Liver (tissue), 9 donors: ENCODE results near the gene ANKS3. TPM values are rescaled to one million over a fixed set of nuclear protein-coding genes. Genes with fewer than 3 reads are reported as not detected.

Experiments
- DNase-seq: peaks from one replicate; pipeline ENCODE4 v3.0.0-alpha.2; 2017; ENCODE audit warnings: low spot score
- H3K27ac ChIP-seq, 2 donors: one replicate each; pipeline ENCODE4 v1.7.0; 2013; ENCODE audit warnings: inconsistent platforms in 2 of 2, low read length in 2 of 2, control low read depth in 1 of 2, low read depth in 1 of 2, mild to moderate bottlenecking in 1 of 2
- H3K27me3 ChIP-seq, 4 donors: one replicate each; pipeline versions ENCODE4 v1.6.1 to v1.7.0; 2013; ENCODE audit warnings: low read length in 3 of 4, inconsistent platforms in 1 of 4, mild to moderate bottlenecking in 1 of 4, moderate library complexity in 1 of 4; ENCODE audit not compliant: control insufficient read depth in 4 of 4, insufficient read depth in 4 of 4
- H3K36me3 ChIP-seq, 4 donors: one replicate each; pipeline versions ENCODE4 v1.6.1 to v1.7.0; 2013; ENCODE audit warnings: low read length in 3 of 4, mild to moderate bottlenecking in 3 of 4, low read depth in 1 of 4, moderate library complexity in 1 of 4; ENCODE audit not compliant: control insufficient read depth in 4 of 4, insufficient read depth in 3 of 4
- H3K4me1 ChIP-seq, 4 donors: one replicate each; pipeline versions ENCODE4 v1.6.1 to v1.7.0; 2013; ENCODE audit warnings: low read length in 3 of 4, mild to moderate bottlenecking in 3 of 4, moderate library complexity in 1 of 4; ENCODE audit not compliant: control insufficient read depth in 4 of 4, insufficient read depth in 4 of 4
- H3K4me3 ChIP-seq, 3 donors: one replicate each; pipeline versions ENCODE4 v1.6.1 to v1.7.0; 2013; ENCODE audit warnings: low read length in 3 of 3, control low read depth in 1 of 3, low read depth in 1 of 3, mild to moderate bottlenecking in 1 of 3
- H3K9ac ChIP-seq, 2 donors: one replicate each; pipeline ENCODE4 v1.7.0; 2013; ENCODE audit warnings: low read length in 2 of 2, mild to moderate bottlenecking in 2 of 2, moderate library complexity in 2 of 2, control low read depth in 1 of 2, low read depth in 1 of 2
- H3K9me3 ChIP-seq, 4 donors: one replicate each; pipeline versions ENCODE4 v1.6.1 to v1.7.0; 2013; ENCODE audit warnings: low read length in 3 of 4; ENCODE audit not compliant: control insufficient read depth in 4 of 4
- ATF3 ChIP-seq: IDR thresholded peaks from 2 replicates; pipeline ENCODE4 v1.6.1; 2016; ENCODE audit warnings: antibody characterized with exemption
- CTCF ChIP-seq: fragments of 150-350 bp; IDR thresholded peaks from 2 replicates; pipeline ENCODE4 v1.5.1; 2017; ENCODE audit warnings: improper control_type of control experiment, low read depth, low read length; ENCODE audit not compliant: missing input control
- EGR1 ChIP-seq, 2 donors: IDR thresholded peaks; 2 replicates each; pipeline ENCODE4 v1.6.1; 2016 to 2018; ENCODE audit warnings: antibody characterized with exemption in 2 of 2, low read depth in 2 of 2
- FOXA1 ChIP-seq: IDR thresholded peaks from 2 replicates; pipeline ENCODE4 v1.6.1; 2016; ENCODE audit warnings: antibody characterized with exemption
- FOXA2 ChIP-seq: IDR thresholded peaks from 2 replicates; pipeline ENCODE4 v1.6.1; 2016; ENCODE audit warnings: antibody characterized with exemption
- GABPA ChIP-seq, 2 donors: IDR thresholded peaks in 1 of 2; conservative IDR thresholded peaks in 1 of 2; 2 replicates each; pipeline ENCODE4 v1.6.1; 2016; ENCODE audit warnings: antibody characterized with exemption in 2 of 2, mild to moderate bottlenecking in 1 of 2, moderate library complexity in 1 of 2
- HNF4A ChIP-seq, 2 donors: conservative IDR thresholded peaks; 2 replicates each; pipeline ENCODE4 v1.6.1; 2016; ENCODE audit warnings: antibody characterized with exemption in 2 of 2, mild to moderate bottlenecking in 2 of 2
- HNF4G ChIP-seq: IDR thresholded peaks from 2 replicates; pipeline ENCODE4 v1.6.1; 2016; ENCODE audit warnings: antibody characterized with exemption
- JUND ChIP-seq, 2 donors: IDR thresholded peaks; 2 replicates each; pipeline ENCODE4 v1.6.1; 2016; ENCODE audit warnings: antibody characterized with exemption in 2 of 2
- NR2F2 ChIP-seq: IDR thresholded peaks from 2 replicates; pipeline ENCODE4 v1.6.1; 2016; ENCODE audit warnings: antibody characterized with exemption
- RAD21 ChIP-seq, 2 donors: IDR thresholded peaks; 2 replicates each; pipeline ENCODE4 v1.6.1; 2016; ENCODE audit warnings: antibody characterized with exemption in 2 of 2, mild to moderate bottlenecking in 2 of 2
- REST ChIP-seq: IDR thresholded peaks from 2 replicates; pipeline ENCODE4 v1.6.1; 2016; ENCODE audit warnings: antibody characterized with exemption, mild to moderate bottlenecking
- RXRA ChIP-seq, 2 donors: IDR thresholded peaks; 2 replicates each; pipeline ENCODE4 v1.6.1; 2017 to 2018; ENCODE audit warnings: antibody characterized with exemption in 2 of 2, mild to moderate bottlenecking in 1 of 2
- TAF1 ChIP-seq: conservative IDR thresholded peaks from 2 replicates; pipeline ENCODE4 v1.6.1; 2016; ENCODE audit warnings: antibody characterized with exemption, mild to moderate bottlenecking
- YY1 ChIP-seq: IDR thresholded peaks from 2 replicates; pipeline ENCODE4 v1.6.1; 2016; ENCODE audit warnings: antibody characterized with exemption, mild to moderate bottlenecking
- ZBTB33 ChIP-seq: IDR thresholded peaks from 2 replicates; pipeline ENCODE4 v1.6.1; 2016; ENCODE audit warnings: antibody characterized with exemption
- WGBS: extraction: QIAGEN DNeasy Blood & Tissue Kit; methylation state at CpG from one replicate; pipeline ENCODE4 v1.1.7; 2013; 5-methylcytosine and 5-hydroxymethylcytosine counted together
- polyA plus RNA-seq, 2 donors: library from polyadenylated mRNA; stranded (reverse) in 1 of 2; unstranded in 1 of 2; fragments of 200-250 nt in 1 of 2; fragments of >200 nt in 1 of 2; fragmentation: Nextera tagmentation in 1 of 2; extraction: Ambion mirVana in 1 of 2; gene quantifications; one replicate each; pipeline versions ENCODE4 v1.2.1 to v1.2.3, GENCODE V29; 2013 to 2015
- total RNA-seq, 2 donors: library from RNA; depleted of rRNA; stranded (reverse); fragments of >200 nt; gene quantifications; one replicate each; pipeline ENCODE4 v1.2.3, GENCODE V29; 2014
- donor health status: healthy.
- donor health status: healthy.
- donor health status: healthy.
- donor health status: healthy.
- donor health status: healthy.

Gene ANKS3
- total and polyA plus RNA-seq, 4 donors, result 4.0 to 14.0 (median 4.7) TPM

- H3K36me3 ChIP-seq, result peaks cover 3 to 31% (median 18%) of the 10 kb centered on the region in 4 donors
- DNase-seq, result no peak
- 90% methylated on average over 5 of the region's 5 CpGs for WGBS
Measured at GRCh38 chr16:4718466-4718865, 15.6 kb downstream of the ANKS3 start.

GRCh38 chr16:4714996-4715395, 19.1 kb downstream of the ANKS3 start:
- H3K9ac ChIP-seq, result no peak overlapping the region
- H3K9me3 ChIP-seq, result no peaks in the 10 kb centered on the region
- H3K27me3 ChIP-seq, result no peaks in the 10 kb centered on the region
- 97% methylated on average over 2 of the region's 2 CpGs for WGBS
- no peak overlapping the region for H3K27ac ChIP-seq
- no peak for DNase-seq
- H3K36me3 ChIP-seq, result peaks cover 2 to 40% (median 21%) of the 10 kb centered on the region in 4 donors
- no peak overlapping the region for H3K4me3 ChIP-seq
- H3K4me1 ChIP-seq, result no peaks in the 10 kb centered on the region
- TF ChIP-seq CTCF (no peak), REST (no peak), FOXA2 (no peak), TAF1 (no peak)

More at GRCh38 chr16:4718466-4718865, 15.6 kb downstream of the ANKS3 start:
- TF ChIP-seq HNF4A (conservative IDR thresholded peaks at IDR 0.05) (no peak), NR2F2 (no peak), YY1 (no peak), HNF4G (no peak), ATF3 (no peak), EGR1 (IDR thresholded peaks at IDR 0.05; ENCODE audit: low read depth in 2 of 2) (no peak)
- H3K27me3 ChIP-seq, result no peaks in the 10 kb centered on the region
- no peak overlapping the region for H3K27ac ChIP-seq
- H3K9me3 ChIP-seq, result no peaks in the 10 kb centered on the region
- H3K4me3 ChIP-seq, result no peak overlapping the region
- no peak overlapping the region for H3K9ac ChIP-seq
- no peaks in the 10 kb centered on the region for H3K4me1 ChIP-seq

- peaks cover 2 to 43% (median 24%) of the 10 kb centered on the region in 4 donors for H3K36me3 ChIP-seq
- no peak overlapping the region for H3K27ac ChIP-seq
- no peaks in the 10 kb centered on the region for H3K4me1 ChIP-seq
- no peak overlapping the region for H3K9ac ChIP-seq
- H3K27me3 ChIP-seq, result no peaks in the 10 kb centered on the region
- no peak for DNase-seq
- whole genome bisulfite sequencing, result 92% methylated on average over 18 of the region's 18 CpGs
- no peak overlapping the region for H3K4me3 ChIP-seq
- no peaks in the 10 kb centered on the region for H3K9me3 ChIP-seq
- TF ChIP-seq FOXA1 (no peak), CTCF (no peak), JUND (IDR thresholded peaks at IDR 0.05) (no peak), HNF4A (conservative IDR thresholded peaks at IDR 0.05) (no peak), GABPA (IDR thresholded peaks at IDR 0.05 in 1 of 2, conservative IDR thresholded peaks at IDR 0.05 in 1 of 2) (no peak), ZBTB33 (no peak), TAF1 (no peak), FOXA2 (no peak), RXRA (IDR thresholded peaks at IDR 0.05) (no peak), RAD21 (IDR thresholded peaks at IDR 0.05) (no peak), YY1 (no peak), ATF3 (no peak), EGR1 (IDR thresholded peaks at IDR 0.05; ENCODE audit: low read depth in 2 of 2) (no peak)
Measured at GRCh38 chr16:4713663-4714501, 20.2 kb downstream of the ANKS3 start.
